ENCODE results near the gene RAB17. TPM values are rescaled to one million over a fixed set of nuclear protein-coding genes. Genes with fewer than 3 reads are reported as not detected.

Gene RAB17
- total RNA-seq, 1 donor from 2014 or later, result 60.1 TPM

DNA sequence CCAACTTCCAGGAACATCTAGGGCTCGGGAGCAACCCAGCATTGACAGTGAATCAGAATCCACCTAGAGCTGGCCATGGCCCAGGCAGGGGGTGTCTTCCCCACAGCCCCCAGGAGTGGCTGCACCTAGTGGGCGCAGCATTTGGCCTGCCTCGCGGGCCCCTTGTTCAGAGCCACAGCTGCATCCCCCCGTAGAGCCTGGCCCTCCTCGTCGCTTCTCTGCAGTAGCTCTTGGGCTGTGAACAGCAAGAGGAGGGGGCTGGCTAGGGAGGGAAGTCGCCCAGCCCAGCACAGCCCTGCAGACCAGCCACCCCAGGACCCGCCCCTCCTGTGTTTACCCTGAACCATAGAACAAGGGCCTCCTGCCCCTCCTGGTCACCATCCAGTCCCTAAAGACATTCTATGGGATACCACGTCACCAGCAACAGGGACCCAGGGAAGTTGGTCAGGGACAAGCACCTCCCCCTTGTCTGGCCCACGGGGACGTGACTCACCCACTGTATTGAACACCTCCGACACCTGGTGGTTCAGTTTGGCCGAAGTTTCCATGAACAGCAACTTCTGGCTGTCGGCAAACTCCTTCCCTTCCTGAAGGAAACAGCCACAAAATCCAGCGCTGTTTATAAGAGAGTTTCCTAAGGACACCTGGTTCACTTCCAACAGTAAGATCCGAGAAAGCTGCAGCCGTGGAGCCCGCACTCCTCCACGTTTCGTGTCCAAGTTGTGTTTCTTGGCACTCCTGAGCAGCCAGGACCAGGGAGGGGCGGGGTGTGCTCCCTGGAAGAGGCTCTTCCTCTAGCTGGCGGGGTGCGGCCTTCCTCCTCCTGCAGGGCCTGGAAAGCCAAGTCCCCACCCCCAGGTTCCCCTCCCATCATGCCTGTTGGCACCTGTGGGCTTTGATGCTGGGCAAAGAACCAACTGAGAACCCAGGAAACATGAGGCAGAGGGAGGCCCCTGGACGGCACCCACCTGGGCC lies 15.4 kb downstream of the RAB17 start:
- intact Hi-C loops (cut with DNase I), result loop anchor here (5.0 kb wide), 1 partner anchor 63 kb away; no protein-coding TSS in a partner anchor
- peaks cover 19% of the 10 kb centered on the region for H3K4me1 ChIP-seq
- TF ChIP-seq, protein P1, sequence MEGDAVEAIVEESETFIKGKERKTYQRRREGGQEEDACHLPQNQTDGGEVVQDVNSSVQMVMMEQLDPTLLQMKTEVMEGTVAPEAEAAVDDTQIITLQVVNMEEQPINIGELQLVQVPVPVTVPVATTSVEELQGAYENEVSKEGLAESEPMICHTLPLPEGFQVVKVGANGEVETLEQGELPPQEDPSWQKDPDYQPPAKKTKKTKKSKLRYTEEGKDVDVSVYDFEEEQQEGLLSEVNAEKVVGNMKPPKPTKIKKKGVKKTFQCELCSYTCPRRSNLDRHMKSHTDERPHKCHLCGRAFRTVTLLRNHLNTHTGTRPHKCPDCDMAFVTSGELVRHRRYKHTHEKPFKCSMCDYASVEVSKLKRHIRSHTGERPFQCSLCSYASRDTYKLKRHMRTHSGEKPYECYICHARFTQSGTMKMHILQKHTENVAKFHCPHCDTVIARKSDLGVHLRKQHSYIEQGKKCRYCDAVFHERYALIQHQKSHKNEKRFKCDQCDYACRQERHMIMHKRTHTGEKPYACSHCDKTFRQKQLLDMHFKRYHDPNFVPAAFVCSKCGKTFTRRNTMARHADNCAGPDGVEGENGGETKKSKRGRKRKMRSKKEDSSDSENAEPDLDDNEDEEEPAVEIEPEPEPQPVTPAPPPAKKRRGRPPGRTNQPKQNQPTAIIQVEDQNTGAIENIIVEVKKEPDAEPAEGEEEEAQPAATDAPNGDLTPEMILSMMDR (IDR thresholded peaks at IDR 0.05), result no peak
- no peaks in the 10 kb centered on the region for H3K36me3 ChIP-seq
- ATAC-seq, result peak; percentile 49 to 71
- H3K9me3 ChIP-seq, result no peaks in the 10 kb centered on the region
- no peak for DNase-seq
- H3K4me3 ChIP-seq, result no peak overlapping the region
- H3K27me3 ChIP-seq (ENCODE audit: low read depth), result no peaks in the 10 kb centered on the region
- H3K27ac ChIP-seq, result no peak overlapping the region

DNA sequence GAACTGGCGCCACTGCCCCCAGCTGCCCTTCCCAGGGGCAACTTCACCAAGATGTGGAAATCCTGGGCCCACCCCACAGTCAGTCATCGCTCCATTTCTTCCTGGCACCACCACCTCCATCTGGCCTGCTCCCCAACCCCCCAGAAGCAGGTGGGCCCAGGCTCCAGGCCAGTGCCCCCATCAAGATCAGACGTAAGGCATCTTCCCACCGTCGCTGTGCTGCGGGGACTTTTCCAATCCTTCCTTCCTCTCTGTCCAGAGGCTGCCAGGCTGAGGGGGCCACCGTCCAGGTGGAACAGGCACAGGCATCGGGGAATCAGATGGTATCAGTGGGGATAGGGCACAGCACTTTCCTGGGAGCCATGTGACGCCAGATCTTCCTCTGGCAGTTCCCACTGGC lies 16.1 kb downstream of the RAB17 start:
- ATAC-seq, result no peak
- H3K4me1 ChIP-seq, result peaks cover 19% of the 10 kb centered on the region
- H3K4me3 ChIP-seq, result no peak overlapping the region
- DNase-seq, result no peak
- H3K36me3 ChIP-seq, result no peaks in the 10 kb centered on the region
- intact Hi-C loops (cut with DNase I), result loop anchor here (5.0 kb wide), 1 partner anchor 62 kb away; no protein-coding TSS in a partner anchor
- H3K27ac ChIP-seq, result no peak overlapping the region
- TF ChIP-seq, protein P1 (IDR thresholded peaks at IDR 0.05), result no peak
- no peaks in the 10 kb centered on the region for H3K9me3 ChIP-seq
- no peaks in the 10 kb centered on the region for H3K27me3 ChIP-seq (ENCODE audit: low read depth)

DNA sequence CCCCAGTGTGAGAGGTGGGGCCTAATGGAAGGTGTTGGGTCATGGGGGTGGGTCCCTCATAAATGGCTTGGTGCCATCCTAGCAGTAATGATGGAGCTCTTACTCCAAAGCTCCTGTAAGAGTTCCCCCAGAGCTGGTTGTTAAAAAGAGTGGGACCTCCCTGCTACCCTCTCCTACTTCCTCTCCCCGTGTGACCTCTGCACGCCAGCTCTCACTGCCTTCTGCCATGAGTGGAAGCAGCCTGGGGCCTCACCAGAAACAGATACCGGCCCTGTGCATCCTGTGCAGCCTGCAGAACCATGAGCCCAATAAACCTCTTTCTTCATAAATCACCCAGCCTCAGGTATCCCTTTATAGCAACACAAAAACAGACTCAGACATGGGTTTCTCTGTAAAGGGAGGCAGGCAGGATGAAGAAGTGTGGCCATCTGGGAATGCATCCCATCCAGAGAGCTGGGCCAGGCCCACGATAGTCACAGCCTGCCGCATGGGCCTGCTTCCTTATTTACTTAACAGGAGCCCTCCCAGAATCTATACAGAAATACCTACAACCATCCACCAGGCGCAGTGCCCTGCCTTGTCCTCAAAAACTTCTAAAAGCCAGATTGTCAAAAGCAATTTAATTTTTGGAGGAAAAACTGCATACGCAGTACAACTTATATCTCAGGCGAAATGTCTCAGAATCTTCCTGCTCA lies 16.7 kb downstream of the RAB17 start:
- no peak overlapping the region for H3K4me3 ChIP-seq
- intact Hi-C loops (cut with DNase I), result loop anchor here (5.0 kb wide), 1 partner anchor 62 kb away; no protein-coding TSS in a partner anchor
- DNase-seq, result no peak
- TF ChIP-seq, protein P1 (IDR thresholded peaks at IDR 0.05), result no peak
- no peak for ATAC-seq
- H3K27me3 ChIP-seq (ENCODE audit: low read depth), result no peaks in the 10 kb centered on the region
- H3K36me3 ChIP-seq, result no peaks in the 10 kb centered on the region
- H3K9me3 ChIP-seq, result no peaks in the 10 kb centered on the region
- H3K4me1 ChIP-seq, result peaks cover 19% of the 10 kb centered on the region
- no peak overlapping the region for H3K27ac ChIP-seq

DNA sequence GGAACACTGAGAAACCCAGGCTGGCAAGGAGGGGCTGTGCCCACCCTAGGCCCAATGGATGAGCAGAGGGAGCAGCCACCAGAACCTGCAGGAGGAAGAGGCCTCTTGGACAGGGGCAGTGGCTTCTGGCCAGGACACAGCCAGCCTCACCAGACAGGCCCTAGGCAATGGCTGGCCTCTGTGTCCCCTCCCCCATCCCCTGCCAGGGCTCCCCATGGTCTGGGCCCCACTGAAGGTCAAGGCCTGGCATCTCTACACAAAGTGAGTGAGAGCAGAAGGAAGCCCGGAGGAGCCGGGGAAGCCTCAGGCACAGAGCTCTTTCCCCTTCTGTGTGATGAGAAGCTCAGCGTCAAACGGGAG lies 17.8 kb downstream of the RAB17 start:
- Histone ChIP-seq H3K9me3 (no peaks in the 10 kb centered on the region), H3K27me3 (ENCODE audit: low read depth) (no peaks in the 10 kb centered on the region), H3K36me3 (no peaks in the 10 kb centered on the region), H3K4me3 (no peak overlapping the region), H3K27ac (no peak overlapping the region), H3K4me1 (peaks cover 19% of the 10 kb centered on the region)
- DNase-seq (no peak), ATAC-seq (no peak)
- intact Hi-C loops (cut with DNase I), result loop anchor here (5.0 kb wide), 1 partner anchor 60 kb away; no protein-coding TSS in a partner anchor
- TF ChIP-seq, protein P1 (IDR thresholded peaks at IDR 0.05), result no peak

DNA sequence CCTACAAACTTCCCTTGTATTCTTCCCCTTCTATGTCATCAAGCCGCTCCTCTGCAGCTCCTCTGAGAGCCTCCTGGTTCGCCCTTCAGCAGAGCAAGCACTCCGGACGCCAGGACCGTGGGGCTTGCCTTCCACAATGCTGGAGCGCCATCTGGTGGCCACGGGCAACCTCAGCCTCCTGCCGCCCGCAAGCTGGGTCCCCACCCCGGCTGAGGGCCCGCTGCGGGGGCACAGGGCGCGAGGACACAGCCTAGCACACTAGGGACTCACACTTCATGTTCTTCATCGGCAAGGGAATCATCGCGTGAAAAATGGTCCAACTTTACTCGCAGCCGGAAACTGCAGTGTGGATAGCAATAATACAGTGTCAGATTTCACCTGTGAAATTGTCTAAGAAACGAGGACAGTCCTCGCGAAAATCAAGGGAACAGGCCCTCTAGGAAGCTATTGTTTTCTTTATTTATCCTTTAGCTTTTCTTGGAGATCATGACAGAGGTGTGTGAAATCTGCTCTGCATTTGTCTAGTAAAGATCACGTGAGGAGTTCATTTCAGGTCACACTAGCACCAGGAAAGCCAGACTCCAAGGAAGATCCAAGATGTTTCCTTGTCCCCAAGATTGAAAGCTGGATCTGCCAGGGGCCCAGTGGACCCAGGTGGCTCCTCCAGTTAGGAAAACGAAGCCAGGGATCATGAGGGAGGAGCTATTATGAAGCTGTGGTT lies 18.4 kb downstream of the RAB17 start:
- intact Hi-C loops (cut with DNase I), result loop anchor here (5.0 kb wide), 1 partner anchor 60 kb away; no protein-coding TSS in a partner anchor
- H3K27ac ChIP-seq, result no peak overlapping the region
- no peaks in the 10 kb centered on the region for H3K27me3 ChIP-seq (ENCODE audit: low read depth)
- no peaks in the 10 kb centered on the region for H3K9me3 ChIP-seq
- peaks cover 19% of the 10 kb centered on the region for H3K4me1 ChIP-seq
- TF ChIP-seq, protein P1 (IDR thresholded peaks at IDR 0.05), result peak; percentile 99
- ATAC-seq, result peak; percentile 90 to 92
- DNase-seq, result peak; percentile 93
- no peaks in the 10 kb centered on the region for H3K36me3 ChIP-seq
- no peak overlapping the region for H3K4me3 ChIP-seq

Measured in lower lobe of right lung (tissue), 2 donors.